ENCODE data around the gene ZDHHC8.

The ZDHHC8 gene, protein sequence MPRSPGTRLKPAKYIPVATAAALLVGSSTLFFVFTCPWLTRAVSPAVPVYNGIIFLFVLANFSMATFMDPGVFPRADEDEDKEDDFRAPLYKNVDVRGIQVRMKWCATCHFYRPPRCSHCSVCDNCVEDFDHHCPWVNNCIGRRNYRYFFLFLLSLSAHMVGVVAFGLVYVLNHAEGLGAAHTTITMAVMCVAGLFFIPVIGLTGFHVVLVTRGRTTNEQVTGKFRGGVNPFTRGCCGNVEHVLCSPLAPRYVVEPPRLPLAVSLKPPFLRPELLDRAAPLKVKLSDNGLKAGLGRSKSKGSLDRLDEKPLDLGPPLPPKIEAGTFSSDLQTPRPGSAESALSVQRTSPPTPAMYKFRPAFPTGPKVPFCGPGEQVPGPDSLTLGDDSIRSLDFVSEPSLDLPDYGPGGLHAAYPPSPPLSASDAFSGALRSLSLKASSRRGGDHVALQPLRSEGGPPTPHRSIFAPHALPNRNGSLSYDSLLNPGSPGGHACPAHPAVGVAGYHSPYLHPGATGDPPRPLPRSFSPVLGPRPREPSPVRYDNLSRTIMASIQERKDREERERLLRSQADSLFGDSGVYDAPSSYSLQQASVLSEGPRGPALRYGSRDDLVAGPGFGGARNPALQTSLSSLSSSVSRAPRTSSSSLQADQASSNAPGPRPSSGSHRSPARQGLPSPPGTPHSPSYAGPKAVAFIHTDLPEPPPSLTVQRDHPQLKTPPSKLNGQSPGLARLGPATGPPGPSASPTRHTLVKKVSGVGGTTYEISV

DNA sequence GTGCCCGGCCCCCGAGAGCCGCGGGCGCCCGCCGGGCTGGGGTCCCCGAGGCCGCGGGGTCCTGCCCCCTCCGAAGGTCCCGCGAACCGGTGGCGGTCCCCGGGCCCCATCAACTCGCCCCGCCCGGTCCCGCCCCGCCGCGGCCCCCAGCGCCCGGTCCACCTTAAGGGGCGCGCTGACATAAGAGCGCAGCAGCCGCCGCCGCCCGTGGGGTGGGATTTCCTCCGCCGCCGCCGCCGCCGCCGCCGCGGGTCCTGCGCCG, at the start of gene ZDHHC8:
Gene ZDHHC8 (plus strand): TSS at position 208 of the 262 bp plus-strand sequence. CDS start 144 bp downstream, outside the sequence.
- no peak for DNase-seq

DNA sequence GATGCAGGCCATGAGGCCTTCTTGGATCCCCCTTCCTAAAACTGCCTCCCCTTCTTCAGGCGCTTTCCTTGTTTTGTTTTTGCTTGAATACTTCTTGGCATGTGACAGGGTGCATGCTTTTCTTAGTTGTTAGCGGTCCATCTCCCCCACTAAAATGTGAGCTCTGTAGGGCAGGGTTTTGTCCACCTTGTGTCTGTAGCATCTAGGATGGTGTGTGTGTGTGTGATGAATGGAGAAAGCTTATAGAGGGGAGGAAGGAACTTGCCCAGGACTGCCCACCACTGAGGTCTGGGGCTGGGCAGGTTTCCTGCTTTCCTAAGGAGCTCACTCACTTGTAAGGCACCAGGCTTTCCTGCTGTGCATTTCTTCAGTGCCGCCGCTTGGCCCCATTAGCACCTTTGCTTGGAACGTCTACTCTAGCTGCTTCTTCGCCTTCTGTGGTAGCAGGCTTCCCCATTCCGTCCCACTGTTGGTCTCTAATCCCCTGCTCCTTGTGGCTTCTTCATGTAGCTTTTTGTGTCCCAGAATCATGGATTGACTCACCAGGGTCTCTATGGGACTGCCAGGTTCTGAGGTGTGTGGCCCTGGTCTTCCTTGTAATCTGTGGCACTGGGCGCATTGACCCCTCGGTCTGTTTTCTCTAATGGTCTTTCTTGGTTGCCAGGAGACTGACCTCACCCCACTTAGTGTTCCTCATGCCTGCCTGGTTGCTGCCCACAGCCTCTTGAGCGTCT, 48.3 kb upstream of the ZDHHC8 start:
- no peak for DNase-seq

DNA sequence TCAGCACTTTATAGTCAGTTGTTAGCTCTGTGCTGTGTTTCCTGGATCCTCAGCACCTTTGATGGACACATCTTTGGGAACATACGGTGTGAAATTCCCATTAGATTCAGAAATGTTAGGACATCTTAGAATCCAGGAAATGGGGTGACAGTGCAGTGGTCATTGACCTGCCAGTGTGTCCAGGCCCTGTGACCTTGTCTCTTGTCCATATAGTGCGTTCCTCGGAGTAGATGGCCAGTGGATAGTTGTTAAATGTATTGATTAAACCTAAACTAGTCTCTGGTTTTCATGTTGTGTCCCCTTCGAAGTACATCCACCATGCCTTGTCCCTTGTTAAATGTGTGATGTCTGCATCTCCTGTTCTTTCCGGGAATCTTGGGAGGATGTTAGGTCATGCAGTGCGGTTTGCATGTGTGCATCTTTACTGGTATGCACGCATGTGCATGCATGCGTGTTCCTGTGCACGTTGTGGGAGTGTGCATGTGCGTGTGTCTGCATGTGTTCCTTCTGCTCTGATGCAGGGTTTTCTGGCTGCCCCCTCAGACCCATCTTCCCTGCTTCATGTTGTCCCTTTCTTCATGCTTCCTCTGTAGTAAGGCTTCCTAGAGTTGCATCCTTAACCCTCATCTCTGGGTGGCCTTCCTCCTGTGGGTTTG, 47.6 kb upstream of the ZDHHC8 start:
- DNase-seq = no peak

DNA sequence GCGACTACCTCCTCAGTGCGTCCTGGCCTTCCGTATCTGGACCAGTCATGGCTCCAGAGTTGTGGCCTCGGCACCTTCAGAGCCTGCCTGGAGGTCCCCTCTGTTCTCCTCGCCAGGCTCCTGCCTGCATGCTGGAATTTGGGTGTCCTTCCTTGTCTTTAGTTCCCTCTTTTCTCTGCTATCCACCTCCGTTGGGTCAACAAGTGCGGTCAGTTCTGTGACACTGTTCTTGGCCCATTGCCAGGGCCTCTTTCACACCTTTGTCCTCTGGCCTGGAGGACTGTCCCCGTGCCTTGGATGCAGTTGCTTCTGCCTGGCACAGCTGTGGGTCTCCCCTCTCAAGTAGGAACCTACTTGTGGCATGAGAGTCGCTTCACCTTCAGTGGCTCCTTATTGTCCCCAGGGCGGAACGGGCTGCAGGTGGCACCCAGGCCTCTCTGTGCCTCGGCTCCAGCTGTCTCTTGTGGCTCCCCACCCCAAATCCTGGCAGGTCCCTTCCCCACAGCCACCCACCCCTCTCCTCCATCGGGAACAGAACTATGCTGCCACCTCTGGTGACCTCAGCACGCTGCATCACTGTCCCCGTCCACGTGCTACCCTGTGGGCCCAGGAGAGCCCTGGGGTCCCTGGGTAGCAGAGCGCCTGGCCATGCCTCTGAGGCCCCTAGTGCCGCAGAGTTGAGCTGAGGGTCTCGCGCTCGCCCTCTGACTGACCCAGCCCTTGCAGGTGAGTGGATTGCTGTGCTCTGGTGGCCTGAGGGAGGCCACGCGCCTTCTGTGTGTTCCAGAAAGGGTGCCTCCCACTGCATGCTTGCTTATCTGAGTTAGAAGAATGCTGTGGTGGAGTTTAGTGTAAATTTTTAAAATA, 46.8 kb upstream of the ZDHHC8 start:
- DNase-seq = no peak

DNA sequence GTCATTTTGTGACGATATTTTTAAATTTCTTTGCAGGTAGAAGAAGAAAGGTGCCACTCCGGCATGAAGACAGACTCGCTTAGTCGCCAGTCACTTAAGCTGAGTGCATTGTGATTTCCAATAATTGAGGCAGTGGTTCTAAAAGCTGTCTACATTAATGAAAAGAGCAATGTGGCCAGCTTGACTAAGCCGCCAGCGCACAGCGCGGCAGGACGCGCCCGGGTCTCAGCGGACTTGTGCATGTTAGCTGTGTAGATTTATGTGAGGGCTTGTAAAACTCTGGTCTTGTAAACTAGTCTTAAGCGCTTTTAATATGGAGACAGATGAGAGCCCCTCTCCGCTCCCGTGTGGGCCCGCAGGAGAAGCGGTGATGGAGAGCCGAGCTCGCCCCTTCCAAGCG, 46.0 kb upstream of the ZDHHC8 start:
- DNase-seq = no peak

DNA sequence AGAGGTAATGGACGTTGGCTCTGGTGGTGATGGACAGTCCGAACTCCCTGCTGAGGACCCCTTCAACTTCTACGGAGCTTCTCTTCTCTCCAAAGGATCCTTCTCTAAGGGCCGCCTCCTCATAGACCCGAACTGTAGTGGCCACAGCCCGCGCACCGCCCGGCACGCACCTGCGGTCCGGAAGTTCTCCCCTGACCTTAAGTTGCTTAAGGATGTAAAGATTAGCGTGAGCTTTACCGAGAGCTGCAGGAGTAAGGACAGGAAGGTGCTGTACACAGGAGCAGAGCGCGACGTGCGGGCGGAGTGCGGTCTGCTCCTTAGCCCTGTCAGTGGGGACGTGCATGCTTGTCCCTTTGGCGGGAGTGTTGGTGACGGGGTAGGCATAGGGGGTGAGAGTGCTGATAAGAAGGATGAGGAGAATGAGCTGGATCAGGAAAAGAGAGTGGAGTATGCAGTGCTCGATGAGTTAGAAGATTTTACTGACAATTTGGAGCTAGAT, 45.5 kb upstream of the ZDHHC8 start:
- no peak for DNase-seq

DNA sequence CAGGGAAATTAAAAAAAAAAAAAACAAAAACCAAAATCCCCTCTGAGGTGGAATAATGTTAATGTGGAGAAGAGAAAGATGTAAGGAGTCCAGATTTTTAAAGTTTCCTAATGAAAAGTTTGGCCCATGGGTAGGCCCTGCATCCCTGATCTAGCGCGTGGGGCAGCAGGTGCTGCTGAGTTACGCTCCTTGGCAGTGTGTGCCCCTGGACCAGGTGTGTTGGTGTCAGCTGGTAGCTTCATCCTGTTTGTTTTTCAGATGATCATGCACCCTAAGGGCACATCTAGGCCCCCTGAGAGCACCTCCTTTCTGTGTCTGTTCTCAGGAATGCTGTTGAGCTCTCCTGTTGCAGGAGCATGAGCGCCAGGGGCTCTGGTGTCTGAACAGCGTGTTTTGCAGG, 44.8 kb upstream of the ZDHHC8 start:
- no peak for DNase-seq

DNA sequence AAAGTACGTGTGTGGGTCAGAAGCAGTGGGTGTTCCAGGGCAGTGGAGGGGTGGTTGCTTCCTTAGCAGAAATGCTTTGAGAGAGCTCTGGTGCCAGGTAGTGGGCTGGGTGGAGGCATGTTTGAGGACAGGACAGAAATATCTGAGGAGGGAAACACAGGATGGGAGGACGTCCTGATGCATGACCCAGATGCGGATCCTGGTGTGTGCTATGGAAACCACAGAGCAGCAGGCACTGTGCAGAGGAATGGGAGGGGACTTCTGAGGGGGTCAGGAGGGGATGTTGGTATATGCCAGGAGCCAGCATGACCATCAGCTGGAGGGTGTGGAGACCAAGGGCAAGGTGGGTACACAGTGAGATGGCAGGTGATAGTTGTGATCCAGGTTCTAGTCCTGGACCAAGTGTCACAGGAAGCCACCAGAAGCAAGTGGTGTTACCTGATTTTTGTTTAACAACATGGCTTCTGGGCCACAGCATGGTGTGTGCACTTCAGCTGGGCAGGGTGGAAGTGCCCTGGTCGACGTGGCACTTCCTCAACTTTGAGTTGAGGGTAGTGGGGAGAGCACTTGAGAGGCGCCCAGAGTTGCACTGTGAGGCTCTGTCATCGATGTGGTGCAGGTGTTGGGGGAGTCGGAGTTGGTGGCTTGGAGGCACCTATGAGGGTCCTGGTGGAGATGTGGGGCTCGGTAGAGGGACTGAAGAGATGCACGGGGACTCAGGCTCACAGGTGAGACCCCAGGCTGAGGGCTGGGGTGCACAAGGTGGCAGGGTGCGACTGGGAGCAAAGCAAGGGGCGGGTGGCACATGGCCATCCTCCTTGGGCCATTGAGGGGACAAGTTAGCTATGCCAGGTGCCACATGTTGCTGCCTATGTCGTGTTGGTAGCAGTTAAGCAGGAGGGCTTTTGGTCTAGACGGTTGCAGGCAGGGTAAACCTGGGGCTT, 44.0 kb upstream of the ZDHHC8 start:
- DNase-seq = no peak

DNA sequence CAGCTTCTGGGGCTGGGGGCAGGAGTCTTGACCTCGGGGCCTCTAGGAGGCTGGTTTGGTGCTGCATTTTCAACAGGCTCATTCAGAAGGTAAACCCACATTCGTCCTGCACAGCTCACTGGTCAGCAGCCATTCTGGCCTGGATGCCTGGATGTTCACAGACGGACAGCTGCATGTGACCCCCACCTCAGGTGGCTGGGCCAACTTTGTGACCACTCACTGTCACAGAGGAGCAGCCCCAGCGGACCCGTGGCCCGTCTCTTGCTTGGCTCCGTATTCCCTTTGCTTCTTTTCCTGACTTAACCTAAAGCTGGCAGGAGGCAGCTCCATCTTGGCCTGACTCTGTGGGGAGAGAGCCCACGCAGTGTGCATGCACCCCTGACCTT, 43.3 kb upstream of the ZDHHC8 start:
- DNase-seq = no peak

DNA sequence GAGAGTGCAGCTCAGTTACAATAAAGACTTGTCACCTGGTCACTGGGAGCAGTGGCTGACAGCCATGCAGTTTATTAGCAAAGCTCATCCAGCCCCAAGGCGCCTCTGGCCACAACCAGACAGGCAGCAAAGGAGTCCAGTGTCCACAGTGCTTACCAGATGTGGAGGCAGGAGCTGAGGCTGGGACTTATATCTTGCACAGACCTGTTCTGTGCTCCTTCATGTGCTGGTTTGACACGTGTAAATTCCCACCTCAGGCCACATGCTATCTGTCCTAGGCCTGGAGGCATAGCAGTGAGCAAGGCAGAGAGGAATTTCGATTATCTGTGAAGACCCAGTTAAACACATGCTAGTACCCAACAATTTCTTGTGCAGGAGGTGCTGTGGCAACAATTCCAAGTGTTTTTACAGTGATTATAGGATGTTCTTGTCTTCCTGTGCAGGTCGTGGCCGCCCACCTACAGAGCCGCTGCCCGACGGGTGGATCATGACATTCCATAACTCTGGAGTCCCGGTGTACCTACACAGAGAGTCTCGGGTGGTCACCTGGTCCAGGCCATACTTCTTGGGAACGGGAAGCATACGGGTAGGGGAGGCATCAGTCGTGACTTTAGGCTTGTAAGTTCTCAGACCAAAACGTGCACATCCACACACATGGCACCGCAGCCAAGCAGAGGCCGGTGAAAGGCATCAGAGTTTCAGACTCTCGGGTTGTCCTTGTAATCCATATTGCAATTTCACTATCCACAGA, 42.2 kb upstream of the ZDHHC8 start:
- DNase-seq = no peak

DNA sequence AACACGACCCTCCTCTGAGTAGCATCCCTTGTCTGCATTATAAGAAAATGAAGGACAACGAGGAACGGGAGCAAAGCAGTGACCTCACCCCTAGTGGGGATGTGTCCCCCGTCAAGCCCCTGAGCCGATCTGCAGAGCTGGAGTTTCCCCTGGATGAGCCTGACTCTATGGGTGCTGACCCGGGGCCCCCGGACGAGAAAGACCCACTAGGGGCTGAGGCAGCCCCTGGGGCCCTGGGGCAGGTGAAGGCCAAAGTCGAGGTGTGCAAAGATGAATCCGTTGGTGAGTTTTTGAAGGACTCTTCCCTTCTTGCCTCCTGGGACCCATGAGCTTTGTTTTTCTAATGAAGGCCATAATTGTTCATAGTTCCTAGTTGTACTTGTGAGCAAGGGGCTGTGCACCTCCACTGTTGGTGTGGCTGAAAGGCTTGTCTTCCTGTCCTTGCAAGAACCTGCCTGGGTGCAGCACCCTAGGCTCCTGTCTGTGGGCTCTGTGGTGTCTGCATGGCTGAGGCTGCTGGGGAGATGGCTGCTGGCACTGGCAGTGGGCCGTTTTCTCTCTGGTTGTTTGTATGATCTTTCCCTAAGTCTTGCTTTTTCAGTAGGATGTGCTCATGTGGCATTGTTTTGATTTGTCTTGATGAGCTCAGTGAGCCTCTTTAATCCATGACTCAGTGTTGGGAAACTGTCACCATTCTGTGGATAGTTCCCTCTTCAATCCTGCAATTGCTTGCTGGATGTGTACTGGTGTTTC, 41.5 kb upstream of the ZDHHC8 start:
- no peak for DNase-seq

DNA sequence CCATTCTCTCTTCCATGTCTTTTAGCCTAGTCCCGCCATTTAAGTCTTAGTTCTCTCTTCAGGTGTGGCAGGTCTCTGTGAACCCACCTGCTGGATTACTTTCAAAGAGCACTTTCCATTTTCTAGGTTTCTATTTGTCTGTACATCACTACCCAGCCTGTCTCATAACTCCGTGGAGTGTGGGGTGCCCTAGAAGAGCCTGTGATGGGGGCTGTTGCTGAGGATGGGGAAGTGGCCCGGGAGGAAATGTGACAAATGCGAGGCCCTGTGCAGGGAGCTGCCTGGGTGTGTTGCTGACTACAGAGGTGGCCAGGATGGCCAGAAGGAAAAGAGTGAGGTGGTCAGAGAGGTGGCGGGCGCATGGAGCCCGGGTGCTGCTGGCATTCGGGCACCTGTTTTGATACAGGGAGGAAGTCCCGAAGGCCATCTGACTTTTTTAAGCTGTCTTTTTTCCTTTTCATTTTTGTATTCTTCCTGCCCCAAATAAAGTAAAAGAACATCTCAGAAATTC, 40.8 kb upstream of the ZDHHC8 start:
- no peak for DNase-seq

DNA sequence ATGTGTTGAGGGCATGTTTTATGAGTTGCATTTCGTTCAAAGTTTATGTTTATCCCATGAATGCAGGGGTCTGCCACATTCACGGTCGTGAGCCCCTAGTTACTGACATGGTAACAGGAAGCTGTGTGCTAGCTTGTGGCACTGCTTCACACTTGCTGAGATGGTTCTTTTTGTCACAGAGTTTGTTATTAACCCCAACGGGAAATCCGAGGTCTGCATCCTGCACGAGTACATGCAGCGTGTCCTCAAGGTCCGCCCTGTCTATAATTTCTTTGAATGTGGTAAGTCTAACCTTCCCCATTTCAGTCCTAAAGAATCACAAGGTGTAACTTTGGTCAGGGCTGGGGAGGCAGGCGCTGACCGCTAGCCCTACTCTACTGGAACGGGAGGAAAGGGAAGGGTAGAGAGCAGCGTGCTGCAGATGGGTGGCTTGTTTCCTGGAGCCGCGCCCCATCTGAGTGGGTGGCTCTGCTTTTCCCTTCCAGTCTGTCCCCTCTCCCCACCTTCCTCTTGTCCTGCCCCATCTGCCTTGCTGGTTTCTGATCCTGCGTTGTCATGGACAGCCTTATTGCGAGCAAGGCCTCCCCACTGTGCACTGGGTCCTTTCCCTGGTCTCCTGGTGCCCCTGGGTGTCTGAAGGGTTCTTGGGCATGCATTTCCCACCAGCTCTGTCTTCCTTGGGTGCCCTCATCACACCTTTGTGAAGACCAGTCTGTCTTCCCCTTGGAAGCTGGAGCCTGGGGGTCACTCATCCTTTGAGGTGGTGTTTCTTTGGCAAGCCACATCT, 39.7 kb upstream of the ZDHHC8 start:
- no peak for DNase-seq

DNA sequence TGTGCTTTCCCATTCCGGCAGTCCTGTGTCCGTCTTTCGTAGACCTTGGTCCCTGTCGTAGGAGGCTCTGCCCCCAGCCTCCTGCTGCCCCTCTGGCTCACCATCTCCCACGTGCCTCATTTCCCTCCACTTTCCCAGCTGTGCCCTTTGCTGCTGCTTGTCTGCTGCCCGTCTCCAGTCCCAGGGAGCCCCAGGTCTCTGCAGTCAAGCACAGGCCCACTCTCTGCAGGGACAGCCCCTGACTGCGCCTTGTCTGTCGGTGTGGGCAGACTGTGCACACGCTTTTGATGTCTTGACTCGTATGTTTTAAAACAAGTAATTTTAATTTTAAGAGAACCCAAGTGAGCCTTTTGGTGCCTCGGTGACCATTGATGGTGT, 39.1 kb upstream of the ZDHHC8 start:
- no peak for DNase-seq

DNA sequence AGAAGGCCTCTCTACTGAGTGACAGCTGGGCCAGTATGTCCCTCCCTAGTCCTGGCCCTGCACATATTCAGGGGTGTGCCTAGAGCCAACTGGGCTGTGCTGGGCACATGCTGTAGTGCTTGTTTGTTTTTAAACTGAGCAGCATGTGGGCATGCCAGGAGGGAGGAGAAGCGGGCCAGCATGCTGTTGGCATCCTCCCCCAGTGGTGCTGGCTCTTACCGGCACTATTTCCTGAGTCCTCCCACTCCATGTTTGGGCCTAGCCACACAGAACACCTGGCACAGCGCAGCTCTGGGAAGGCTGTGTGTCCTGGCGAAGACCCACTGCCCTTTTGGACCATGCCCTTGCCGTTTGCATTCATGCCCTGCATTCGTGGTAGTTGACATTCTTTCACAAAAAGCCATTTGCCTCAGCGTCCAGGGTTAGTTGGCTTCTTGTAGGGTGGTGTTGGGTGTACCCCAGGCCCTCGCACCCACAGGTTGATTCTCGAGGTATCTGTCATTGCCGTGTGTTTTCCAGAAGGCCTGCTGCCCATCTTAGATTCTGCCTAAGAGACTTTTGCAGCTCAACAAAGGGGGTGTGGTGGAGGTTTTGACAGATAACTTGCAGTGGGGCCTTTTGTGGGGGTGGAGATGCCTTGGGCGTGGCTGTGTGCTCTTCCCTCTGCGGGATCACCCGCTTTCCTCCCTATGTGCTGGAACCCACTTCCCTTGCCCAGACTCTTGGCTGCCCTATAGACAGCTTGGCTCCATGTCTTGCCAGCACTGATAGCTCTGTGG, 38.0 kb upstream of the ZDHHC8 start:
- no peak for DNase-seq

DNA sequence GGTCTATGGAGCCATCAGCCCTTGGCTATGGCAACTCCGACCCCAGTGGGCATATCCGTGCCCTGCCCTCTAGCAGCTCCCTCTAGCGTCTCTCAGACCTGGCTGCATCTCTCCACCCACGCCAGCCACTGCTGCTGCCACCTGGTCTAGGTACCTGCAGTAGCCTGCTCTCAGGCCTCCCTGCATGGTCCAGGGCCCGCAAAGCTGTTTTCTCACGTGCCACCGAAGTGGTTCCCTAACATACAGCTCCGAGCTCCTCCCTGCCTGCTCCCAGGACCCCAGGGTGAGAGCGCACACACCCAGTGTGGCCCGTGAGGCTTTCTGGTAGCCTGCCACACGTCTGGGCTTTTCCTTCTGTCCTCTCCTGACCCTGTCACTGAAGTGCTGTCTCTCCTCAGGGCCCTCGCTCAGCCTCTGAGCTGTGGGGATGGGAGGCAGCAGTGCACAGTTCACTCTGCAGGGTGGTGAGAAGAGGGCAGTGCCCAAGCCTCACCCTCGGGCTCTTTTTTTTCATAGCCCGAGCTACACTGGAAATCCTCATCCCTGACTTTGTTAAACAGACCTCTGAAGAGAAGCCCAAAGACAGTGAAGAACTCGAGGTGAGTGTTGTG, 37.3 kb upstream of the ZDHHC8 start:
- no peak for DNase-seq

DNA sequence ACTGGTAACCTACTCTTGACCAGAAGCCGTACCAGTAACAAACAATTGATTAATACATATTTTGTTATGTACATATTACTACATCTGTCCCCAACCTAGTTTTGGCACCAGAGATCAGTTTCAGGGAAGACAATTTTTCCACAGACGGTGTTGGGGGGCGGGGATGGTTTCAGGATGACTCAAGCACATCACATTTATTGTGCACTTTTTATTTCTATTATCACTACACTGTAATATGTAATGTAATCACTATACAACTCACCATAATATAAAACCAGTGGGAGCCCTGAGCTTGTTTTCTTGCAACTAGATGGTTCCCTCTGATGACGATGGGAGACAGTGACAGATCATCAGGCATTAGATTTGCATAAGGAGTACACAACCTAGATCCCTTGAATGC, 36.1 kb upstream of the ZDHHC8 start:
- DNase-seq = no peak

All from NCI-H1105 treated with DMSO at 0.1 percent for 48 hours (cell line).